Measurements from ENCODE around the gene CILP2. TPM values are rescaled to one million over a fixed set of nuclear protein-coding genes. Genes with fewer than 3 reads are reported as not detected.

The CILP2 gene
- total and polyA plus RNA-seq, 4 donors: 0.08 to 0.42 (median 0.09) TPM; not detected in 1

DNA sequence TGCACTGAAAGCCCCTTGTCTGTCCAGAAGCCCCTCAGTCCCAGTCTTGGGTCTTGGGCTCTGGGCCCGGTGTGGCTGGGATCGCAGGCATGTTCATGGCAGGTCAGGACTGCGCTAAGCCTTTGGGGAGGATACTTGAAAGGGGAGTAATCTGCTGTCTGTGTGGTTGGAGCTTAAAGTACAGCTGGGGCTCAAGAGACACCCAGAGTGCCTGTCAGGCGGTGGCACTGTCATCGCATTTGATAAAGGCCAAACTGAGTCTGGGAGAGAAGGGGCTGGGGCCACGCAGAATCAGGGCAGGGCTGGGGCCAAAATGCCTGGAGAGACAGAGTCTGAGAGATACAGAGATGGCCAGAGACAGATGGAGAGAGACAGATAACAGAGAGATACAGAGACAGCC is 4.2 kb upstream of the CILP2 start:
- H3K4me3 ChIP-seq (ENCODE audit: low read depth in 1 of 3, low read length in 3 of 3): no peak overlapping the region
- TF ChIP-seq, protein P1, sequence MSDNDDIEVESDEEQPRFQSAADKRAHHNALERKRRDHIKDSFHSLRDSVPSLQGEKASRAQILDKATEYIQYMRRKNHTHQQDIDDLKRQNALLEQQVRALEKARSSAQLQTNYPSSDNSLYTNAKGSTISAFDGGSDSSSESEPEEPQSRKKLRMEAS (IDR thresholded peaks at IDR 0.05): no peak
- TF ChIP-seq, protein P2, sequence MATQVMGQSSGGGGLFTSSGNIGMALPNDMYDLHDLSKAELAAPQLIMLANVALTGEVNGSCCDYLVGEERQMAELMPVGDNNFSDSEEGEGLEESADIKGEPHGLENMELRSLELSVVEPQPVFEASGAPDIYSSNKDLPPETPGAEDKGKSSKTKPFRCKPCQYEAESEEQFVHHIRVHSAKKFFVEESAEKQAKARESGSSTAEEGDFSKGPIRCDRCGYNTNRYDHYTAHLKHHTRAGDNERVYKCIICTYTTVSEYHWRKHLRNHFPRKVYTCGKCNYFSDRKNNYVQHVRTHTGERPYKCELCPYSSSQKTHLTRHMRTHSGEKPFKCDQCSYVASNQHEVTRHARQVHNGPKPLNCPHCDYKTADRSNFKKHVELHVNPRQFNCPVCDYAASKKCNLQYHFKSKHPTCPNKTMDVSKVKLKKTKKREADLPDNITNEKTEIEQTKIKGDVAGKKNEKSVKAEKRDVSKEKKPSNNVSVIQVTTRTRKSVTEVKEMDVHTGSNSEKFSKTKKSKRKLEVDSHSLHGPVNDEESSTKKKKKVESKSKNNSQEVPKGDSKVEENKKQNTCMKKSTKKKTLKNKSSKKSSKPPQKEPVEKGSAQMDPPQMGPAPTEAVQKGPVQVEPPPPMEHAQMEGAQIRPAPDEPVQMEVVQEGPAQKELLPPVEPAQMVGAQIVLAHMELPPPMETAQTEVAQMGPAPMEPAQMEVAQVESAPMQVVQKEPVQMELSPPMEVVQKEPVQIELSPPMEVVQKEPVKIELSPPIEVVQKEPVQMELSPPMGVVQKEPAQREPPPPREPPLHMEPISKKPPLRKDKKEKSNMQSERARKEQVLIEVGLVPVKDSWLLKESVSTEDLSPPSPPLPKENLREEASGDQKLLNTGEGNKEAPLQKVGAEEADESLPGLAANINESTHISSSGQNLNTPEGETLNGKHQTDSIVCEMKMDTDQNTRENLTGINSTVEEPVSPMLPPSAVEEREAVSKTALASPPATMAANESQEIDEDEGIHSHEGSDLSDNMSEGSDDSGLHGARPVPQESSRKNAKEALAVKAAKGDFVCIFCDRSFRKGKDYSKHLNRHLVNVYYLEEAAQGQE (IDR thresholded peaks at IDR 0.05): no peak
- TF ChIP-seq HNF4A (conservative IDR thresholded peaks at IDR 0.05): no peak
- TF ChIP-seq, protein P3, sequence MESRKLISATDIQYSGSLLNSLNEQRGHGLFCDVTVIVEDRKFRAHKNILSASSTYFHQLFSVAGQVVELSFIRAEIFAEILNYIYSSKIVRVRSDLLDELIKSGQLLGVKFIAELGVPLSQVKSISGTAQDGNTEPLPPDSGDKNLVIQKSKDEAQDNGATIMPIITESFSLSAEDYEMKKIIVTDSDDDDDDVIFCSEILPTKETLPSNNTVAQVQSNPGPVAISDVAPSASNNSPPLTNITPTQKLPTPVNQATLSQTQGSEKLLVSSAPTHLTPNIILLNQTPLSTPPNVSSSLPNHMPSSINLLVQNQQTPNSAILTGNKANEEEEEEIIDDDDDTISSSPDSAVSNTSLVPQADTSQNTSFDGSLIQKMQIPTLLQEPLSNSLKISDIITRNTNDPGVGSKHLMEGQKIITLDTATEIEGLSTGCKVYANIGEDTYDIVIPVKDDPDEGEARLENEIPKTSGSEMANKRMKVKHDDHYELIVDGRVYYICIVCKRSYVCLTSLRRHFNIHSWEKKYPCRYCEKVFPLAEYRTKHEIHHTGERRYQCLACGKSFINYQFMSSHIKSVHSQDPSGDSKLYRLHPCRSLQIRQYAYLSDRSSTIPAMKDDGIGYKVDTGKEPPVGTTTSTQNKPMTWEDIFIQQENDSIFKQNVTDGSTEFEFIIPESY (IDR thresholded peaks at IDR 0.05): no peak
- TF ChIP-seq FOXA1 (IDR thresholded peaks at IDR 0.05): no peak
- TF ChIP-seq, protein P4, sequence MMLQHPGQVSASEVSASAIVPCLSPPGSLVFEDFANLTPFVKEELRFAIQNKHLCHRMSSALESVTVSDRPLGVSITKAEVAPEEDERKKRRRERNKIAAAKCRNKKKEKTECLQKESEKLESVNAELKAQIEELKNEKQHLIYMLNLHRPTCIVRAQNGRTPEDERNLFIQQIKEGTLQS (IDR thresholded peaks at IDR 0.05): no peak
- TF ChIP-seq TAF1 (conservative IDR thresholded peaks at IDR 0.05): no peak
- TF ChIP-seq RAD21 (IDR thresholded peaks at IDR 0.05): no peak
- TF ChIP-seq, protein P5, sequence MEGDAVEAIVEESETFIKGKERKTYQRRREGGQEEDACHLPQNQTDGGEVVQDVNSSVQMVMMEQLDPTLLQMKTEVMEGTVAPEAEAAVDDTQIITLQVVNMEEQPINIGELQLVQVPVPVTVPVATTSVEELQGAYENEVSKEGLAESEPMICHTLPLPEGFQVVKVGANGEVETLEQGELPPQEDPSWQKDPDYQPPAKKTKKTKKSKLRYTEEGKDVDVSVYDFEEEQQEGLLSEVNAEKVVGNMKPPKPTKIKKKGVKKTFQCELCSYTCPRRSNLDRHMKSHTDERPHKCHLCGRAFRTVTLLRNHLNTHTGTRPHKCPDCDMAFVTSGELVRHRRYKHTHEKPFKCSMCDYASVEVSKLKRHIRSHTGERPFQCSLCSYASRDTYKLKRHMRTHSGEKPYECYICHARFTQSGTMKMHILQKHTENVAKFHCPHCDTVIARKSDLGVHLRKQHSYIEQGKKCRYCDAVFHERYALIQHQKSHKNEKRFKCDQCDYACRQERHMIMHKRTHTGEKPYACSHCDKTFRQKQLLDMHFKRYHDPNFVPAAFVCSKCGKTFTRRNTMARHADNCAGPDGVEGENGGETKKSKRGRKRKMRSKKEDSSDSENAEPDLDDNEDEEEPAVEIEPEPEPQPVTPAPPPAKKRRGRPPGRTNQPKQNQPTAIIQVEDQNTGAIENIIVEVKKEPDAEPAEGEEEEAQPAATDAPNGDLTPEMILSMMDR (IDR thresholded peaks at IDR 0.05; ENCODE audit: low read depth, low read length, missing input control): no peak
- TF ChIP-seq SP1 (IDR thresholded peaks at IDR 0.05): no peak
- no peak for TF ChIP-seq EGR1 (IDR thresholded peaks at IDR 0.05; ENCODE audit: low read depth in 2 of 2)
- TF ChIP-seq YY1 (IDR thresholded peaks at IDR 0.05): no peak
- WGBS: 96% methylated on average over 6 of the region's 6 CpGs
- no peak for DNase-seq (ENCODE audit: low spot score)
- H3K9ac ChIP-seq (ENCODE audit: low read depth in 1 of 2, low read length in 2 of 2): no peak overlapping the region
- H3K36me3 ChIP-seq (ENCODE audit: control insufficient read depth in 4 of 4, insufficient read depth in 3 of 4, low read depth in 1 of 4, low read length in 3 of 4): peaks cover 0 to 2% (median 0%) of the 10 kb centered on the region in 4 donors
- H3K27ac ChIP-seq (ENCODE audit: low read depth in 1 of 2, low read length in 2 of 2): no peak overlapping the region
- H3K27me3 ChIP-seq (ENCODE audit: control insufficient read depth in 4 of 4, insufficient read depth in 4 of 4, low read length in 3 of 4): peaks cover 0 to 6% (median 0%) of the 10 kb centered on the region in 4 donors
- no peaks in the 10 kb centered on the region for H3K9me3 ChIP-seq (ENCODE audit: control insufficient read depth in 4 of 4, low read length in 3 of 4)
- peaks cover 0 to 7% (median 4%) of the 10 kb centered on the region in 4 donors for H3K4me1 ChIP-seq (ENCODE audit: control insufficient read depth in 4 of 4, insufficient read depth in 4 of 4, low read length in 3 of 4)

DNA sequence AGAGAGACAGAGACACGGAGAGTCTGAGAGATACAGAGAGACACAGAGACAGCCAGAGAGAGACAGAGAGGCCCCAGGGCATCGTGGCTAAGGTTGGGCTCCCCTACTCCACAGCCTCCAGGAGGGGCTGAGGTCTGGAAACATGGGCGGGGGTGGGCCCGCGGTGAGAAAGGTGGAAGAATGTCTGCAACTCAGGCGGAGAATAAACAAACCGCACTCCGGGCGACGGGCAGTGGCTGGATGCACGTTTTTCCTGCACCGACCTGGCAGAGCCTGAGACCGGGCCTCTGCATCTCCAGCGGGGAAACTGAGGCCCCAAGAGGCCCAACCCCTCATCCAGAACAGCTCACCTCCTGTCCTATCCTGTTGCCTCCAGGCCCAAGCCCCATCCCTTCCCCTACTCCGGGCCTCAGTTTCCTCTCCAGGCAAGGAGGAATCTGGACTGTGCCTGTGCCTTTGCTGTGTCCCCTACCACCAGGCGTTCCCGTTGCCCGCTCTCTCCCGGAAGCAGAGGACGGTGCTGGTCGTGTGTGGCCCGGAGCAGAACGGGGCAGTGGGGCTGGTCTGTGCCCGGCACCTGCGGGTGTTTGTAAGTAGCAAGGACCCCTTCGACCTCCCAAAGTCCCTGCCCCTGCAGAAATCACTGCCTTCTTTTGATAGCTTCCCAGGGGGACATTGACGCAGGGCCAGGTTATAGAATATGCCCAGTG is 3.4 kb upstream of the CILP2 start:
- no peaks in the 10 kb centered on the region for H3K9me3 ChIP-seq (ENCODE audit: control insufficient read depth in 4 of 4, low read length in 3 of 4)
- DNase-seq (ENCODE audit: low spot score): no peak
- no peaks in the 10 kb centered on the region for H3K36me3 ChIP-seq (ENCODE audit: control insufficient read depth in 4 of 4, insufficient read depth in 3 of 4, low read depth in 1 of 4, low read length in 3 of 4)
- H3K4me3 ChIP-seq (ENCODE audit: low read depth in 1 of 3, low read length in 3 of 3): no peak overlapping the region
- no peak overlapping the region for H3K27ac ChIP-seq (ENCODE audit: low read depth in 1 of 2, low read length in 2 of 2)
- peaks cover 0 to 7% (median 4%) of the 10 kb centered on the region in 4 donors for H3K4me1 ChIP-seq (ENCODE audit: control insufficient read depth in 4 of 4, insufficient read depth in 4 of 4, low read length in 3 of 4)
- no peak overlapping the region for H3K9ac ChIP-seq (ENCODE audit: low read depth in 1 of 2, low read length in 2 of 2)
- 80% methylated on average over 27 of the region's 27 CpGs for WGBS
- TF ChIP-seq, protein P4 (IDR thresholded peaks at IDR 0.05): no peak
- no peak for TF ChIP-seq YY1 (IDR thresholded peaks at IDR 0.05)
- peaks cover 0 to 6% (median 0%) of the 10 kb centered on the region in 4 donors for H3K27me3 ChIP-seq (ENCODE audit: control insufficient read depth in 4 of 4, insufficient read depth in 4 of 4, low read length in 3 of 4)

Data from liver (tissue), 9 donors.